GM20000 (cell line): ENCODE measurements around the gene SLC25A38.

Experiments used
- DNase-seq: peaks from one replicate; pipeline ENCODE4 v3.0.0; 2012; ENCODE audit warnings: low spot score
- TF ChIP-seq, protein P1 (sequence below): IDR thresholded peaks from 2 replicates; pipeline ENCODE4 v1.5.1; 2012; ENCODE audit warnings: mild to moderate bottlenecking, control low read depth; ENCODE audit errors: extremely low read depth, missing control alignments

SLC25A38 gene

DNA sequence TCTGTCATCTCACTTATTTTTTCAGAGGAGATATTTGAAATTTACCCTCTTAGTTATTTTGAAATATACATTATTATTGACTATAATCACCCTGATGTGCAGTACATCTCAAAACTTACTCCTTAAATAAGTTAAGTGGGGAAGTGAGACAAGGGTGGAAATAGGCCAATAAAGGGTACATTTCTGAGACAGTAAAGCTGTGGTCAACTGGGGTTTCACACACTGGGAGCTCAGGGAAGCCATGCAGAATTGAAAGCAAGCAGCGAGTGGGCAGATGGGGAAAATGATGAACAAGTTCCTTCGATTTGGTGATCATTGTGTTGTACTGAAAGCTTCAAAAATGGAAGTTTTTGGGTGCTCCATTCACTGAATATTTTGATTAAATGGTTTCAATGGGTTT lies 62.8 kb downstream of the SLC25A38 start:
- no peak for DNase-seq
- TF ChIP-seq, protein P1, sequence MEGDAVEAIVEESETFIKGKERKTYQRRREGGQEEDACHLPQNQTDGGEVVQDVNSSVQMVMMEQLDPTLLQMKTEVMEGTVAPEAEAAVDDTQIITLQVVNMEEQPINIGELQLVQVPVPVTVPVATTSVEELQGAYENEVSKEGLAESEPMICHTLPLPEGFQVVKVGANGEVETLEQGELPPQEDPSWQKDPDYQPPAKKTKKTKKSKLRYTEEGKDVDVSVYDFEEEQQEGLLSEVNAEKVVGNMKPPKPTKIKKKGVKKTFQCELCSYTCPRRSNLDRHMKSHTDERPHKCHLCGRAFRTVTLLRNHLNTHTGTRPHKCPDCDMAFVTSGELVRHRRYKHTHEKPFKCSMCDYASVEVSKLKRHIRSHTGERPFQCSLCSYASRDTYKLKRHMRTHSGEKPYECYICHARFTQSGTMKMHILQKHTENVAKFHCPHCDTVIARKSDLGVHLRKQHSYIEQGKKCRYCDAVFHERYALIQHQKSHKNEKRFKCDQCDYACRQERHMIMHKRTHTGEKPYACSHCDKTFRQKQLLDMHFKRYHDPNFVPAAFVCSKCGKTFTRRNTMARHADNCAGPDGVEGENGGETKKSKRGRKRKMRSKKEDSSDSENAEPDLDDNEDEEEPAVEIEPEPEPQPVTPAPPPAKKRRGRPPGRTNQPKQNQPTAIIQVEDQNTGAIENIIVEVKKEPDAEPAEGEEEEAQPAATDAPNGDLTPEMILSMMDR = no peak

DNA sequence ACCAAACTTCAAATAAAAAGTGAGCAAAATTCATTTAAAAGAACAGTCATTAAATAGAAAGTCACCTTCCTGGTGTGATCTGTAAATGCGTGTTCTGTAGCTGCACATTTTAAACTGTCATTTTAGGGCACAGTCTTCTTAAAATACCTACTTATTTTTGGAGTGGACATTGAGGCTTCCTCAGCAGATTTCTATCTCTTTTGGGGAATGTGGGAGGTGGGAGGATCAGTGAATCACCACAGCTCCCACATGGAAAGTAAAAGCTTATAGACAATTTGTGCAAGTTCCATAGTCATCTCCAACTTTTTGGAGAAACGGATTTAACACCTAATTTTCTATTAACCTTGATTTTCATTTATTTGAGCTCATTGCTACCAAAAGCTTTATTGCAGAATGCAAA lies 63.3 kb downstream of the SLC25A38 start:
- DNase-seq = no peak
- TF ChIP-seq, protein P1 = no peak
